Suprapubic skin (tissue), 3 donors: ENCODE data around the gene DIP2C.

Experiments
- POLR2AphosphoS5 ChIP-seq, 3 donors: sonication (generic); formaldehyde crosslinking; IDR thresholded peaks; one replicate each; pipeline ENCODE4 v1.6.1; 2017; ENCODE audit warnings: antibody characterized with exemption in 3 of 3
- TF ChIP-seq, protein P1 (sequence below), 2 donors: fragments of 200-600 bp in 1 of 2; fragments of 450-650 bp in 1 of 2; sonication (generic) in 1 of 2; IDR thresholded peaks; one replicate each; pipeline ENCODE4 v1.5.1; 2016 to 2019; ENCODE audit warnings: antibody characterized with exemption in 2 of 2, mild to moderate bottlenecking in 1 of 2, moderate library complexity in 1 of 2

DNA sequence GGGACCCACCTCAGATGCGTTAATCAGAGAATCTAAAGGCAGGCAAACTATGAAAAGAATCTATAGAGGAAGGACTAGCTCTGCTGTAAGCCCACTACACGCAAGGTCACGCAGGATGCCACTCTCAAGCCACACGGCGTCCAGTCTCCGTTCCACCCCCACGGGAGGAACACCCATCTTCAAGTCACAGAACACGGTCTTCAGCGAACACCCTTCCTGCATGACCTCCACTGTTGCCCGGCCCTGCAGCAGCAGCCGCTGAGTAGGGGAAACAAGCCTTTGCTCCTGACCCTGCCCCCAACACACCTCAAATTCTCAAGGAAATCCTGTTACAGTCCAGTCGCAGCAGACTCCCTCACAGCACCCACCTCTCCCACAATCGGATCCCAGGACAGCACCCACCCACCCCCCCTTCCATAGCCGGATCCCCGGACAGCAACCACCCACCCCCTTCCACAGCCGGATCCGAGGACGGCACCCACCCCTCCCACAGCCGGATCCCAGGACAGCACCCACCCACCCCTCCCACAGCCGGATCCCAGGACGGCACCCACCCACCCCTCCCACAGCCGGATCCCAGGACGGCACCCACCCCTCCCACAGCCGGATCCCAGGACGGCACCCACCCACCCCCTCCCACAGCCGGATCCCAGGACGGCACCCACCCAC, 133.7 kb downstream of the DIP2C start:
- TF ChIP-seq, protein P1, sequence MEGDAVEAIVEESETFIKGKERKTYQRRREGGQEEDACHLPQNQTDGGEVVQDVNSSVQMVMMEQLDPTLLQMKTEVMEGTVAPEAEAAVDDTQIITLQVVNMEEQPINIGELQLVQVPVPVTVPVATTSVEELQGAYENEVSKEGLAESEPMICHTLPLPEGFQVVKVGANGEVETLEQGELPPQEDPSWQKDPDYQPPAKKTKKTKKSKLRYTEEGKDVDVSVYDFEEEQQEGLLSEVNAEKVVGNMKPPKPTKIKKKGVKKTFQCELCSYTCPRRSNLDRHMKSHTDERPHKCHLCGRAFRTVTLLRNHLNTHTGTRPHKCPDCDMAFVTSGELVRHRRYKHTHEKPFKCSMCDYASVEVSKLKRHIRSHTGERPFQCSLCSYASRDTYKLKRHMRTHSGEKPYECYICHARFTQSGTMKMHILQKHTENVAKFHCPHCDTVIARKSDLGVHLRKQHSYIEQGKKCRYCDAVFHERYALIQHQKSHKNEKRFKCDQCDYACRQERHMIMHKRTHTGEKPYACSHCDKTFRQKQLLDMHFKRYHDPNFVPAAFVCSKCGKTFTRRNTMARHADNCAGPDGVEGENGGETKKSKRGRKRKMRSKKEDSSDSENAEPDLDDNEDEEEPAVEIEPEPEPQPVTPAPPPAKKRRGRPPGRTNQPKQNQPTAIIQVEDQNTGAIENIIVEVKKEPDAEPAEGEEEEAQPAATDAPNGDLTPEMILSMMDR (IDR thresholded peaks at IDR 0.05) = no peak
- TF ChIP-seq POLR2AphosphoS5 (IDR thresholded peaks at IDR 0.05) = no peak
